Measurements from ENCODE around the gene SPATS2L. TPM values are rescaled to one million over a fixed set of nuclear protein-coding genes. Genes with fewer than 3 reads are reported as not detected.

Gene SPATS2L
- total and polyA plus RNA-seq, 9 donors: 36.5 to 93.0 (median 70.6) TPM

GRCh38 chr2:200272320-200272719 is 34.2 kb upstream of the SPATS2L start:
- H3K4me3 ChIP-seq: no peak overlapping the region
- H3K4me1 ChIP-seq (ENCODE audit: insufficient read depth): no peaks in the 10 kb centered on the region
- WGBS, 3 donors: 88 to 96% (median 89%) methylated on average over 2 of the region's 2 CpGs

GRCh38 chr2:200274116-200275075 is 32.1 kb upstream of the SPATS2L start:
- Histone ChIP-seq H3K4me3 (no peak overlapping the region), H3K9me3 (no peaks in the 10 kb centered on the region), H3K36me3 (no peaks in the 10 kb centered on the region), H3K27ac (no peak overlapping the region), H3K27me3 (no peaks in the 10 kb centered on the region), H3K4me1 (ENCODE audit: insufficient read depth) (no peaks in the 10 kb centered on the region)
- DNase-seq: no peak
- WGBS, 3 donors: 37 to 59% (median 41%) methylated on average over 7 of the region's 7 CpGs
- intact Hi-C loops (cut with DNase I): no loop called here
- TF ChIP-seq EP300 (IDR thresholded peaks at IDR 0.05) (no peak), CTCF (IDR thresholded peaks at IDR 0.05) (no peak), POLR2A (IDR thresholded peaks at IDR 0.05) (no peak)

More at GRCh38 chr2:200272320-200272719, 34.2 kb upstream of the SPATS2L start:
- H3K27me3 ChIP-seq: no peaks in the 10 kb centered on the region
- H3K9me3 ChIP-seq: no peaks in the 10 kb centered on the region
- DNase-seq: no peak
- no peaks in the 10 kb centered on the region for H3K36me3 ChIP-seq
- H3K27ac ChIP-seq: no peak overlapping the region
- TF ChIP-seq CTCF (IDR thresholded peaks at IDR 0.05): no peak
- TF ChIP-seq POLR2A (IDR thresholded peaks at IDR 0.05): no peak
- no peak for TF ChIP-seq EP300 (IDR thresholded peaks at IDR 0.05)
- intact Hi-C loops (cut with DNase I): no loop called here

GRCh38 chr2:200275295-200276013 is 31.0 kb upstream of the SPATS2L start:
- Histone ChIP-seq H3K36me3 (no peaks in the 10 kb centered on the region), H3K27ac (no peak overlapping the region), H3K27me3 (no peaks in the 10 kb centered on the region), H3K9me3 (no peaks in the 10 kb centered on the region), H3K4me3 (no peak overlapping the region), H3K4me1 (ENCODE audit: insufficient read depth) (no peaks in the 10 kb centered on the region)
- DNase-seq: no peak
- 56 to 78% (median 74%) methylated on average over 5 of the region's 5 CpGs for WGBS, 3 donors
- intact Hi-C loops (cut with DNase I): no loop called here
- TF ChIP-seq CTCF (IDR thresholded peaks at IDR 0.05) (no peak), POLR2A (IDR thresholded peaks at IDR 0.05) (no peak), EP300 (IDR thresholded peaks at IDR 0.05) (no peak)

GRCh38 chr2:200276472-200276871 is 30.0 kb upstream of the SPATS2L start:
- WGBS, 3 donors: 92 to 97% (median 96%) methylated on average over 2 of the region's 2 CpGs
- Histone ChIP-seq H3K9me3 (no peaks in the 10 kb centered on the region), H3K36me3 (no peaks in the 10 kb centered on the region), H3K4me1 (ENCODE audit: insufficient read depth) (no peaks in the 10 kb centered on the region), H3K27me3 (peaks cover 2% of the 10 kb centered on the region), H3K4me3 (no peak overlapping the region), H3K27ac (no peak overlapping the region)
- no peak for TF ChIP-seq CTCF (IDR thresholded peaks at IDR 0.05)
- TF ChIP-seq POLR2A (IDR thresholded peaks at IDR 0.05): no peak
- no peak for TF ChIP-seq EP300 (IDR thresholded peaks at IDR 0.05)
- intact Hi-C loops (cut with DNase I): no loop called here
- no peak for DNase-seq

All from ovary (tissue), 9 donors.